GM12878 (cell line): ENCODE measurements around the gene TTF2. TPM values are rescaled to one million over a fixed set of nuclear protein-coding genes. Genes with fewer than 3 reads are reported as not detected.

ENCODE experiments used
- ATAC-seq: fragments of 200-7000 bp; cut with Tn5 transposase; 3 replicates; pipeline ENCODE4 v1.9.1; 2020; ENCODE audit warnings: mild to moderate bottlenecking, moderate library complexity
- BruUV-seq: library from RNA; stranded (reverse); fragments of 400-500 nt; replicated peaks from 2 replicates; lab custom pipeline; 2021; lab: Mats Ljungman, UMichigan
- CTCF ChIA-PET: fragments of 300-600 bp; sonication (Branson Sonifier 250); formaldehyde crosslinking; extraction: SDS; loops from one replicate; lab custom pipeline; 2021; ENCODE audit warnings: inconsistent platforms; lab: Yijun Ruan, JAX
- POLR2A ChIA-PET: fragments of 350-600 bp; formaldehyde crosslinking; extraction: SDS; loops from one replicate; lab custom pipeline; 2021; ENCODE audit warnings: inconsistent platforms; lab: Charles Lee
- RAD21 ChIA-PET: fragments of 300-600 bp; sonication (Branson Sonifier 250); formaldehyde crosslinking; loops from one replicate; lab custom pipeline; 2023; ENCODE audit warnings: antibody characterized with exemption; ENCODE audit not compliant: unreplicated experiment; lab: Charles Lee
- SMC1A ChIA-PET: fragments of 300-600 bp; sonication (Branson Sonifier 250); formaldehyde crosslinking; loops from one replicate; lab custom pipeline; 2023; ENCODE audit not compliant: unreplicated experiment, uncharacterized antibody; lab: Charles Lee
- DNase-seq: peaks from one replicate; pipeline ENCODE4 v3.0.0-alpha.2; 2011; ENCODE audit warnings: low read depth, low spot score
- FAIRE-seq: peaks from 3 replicates; lab custom pipeline; 2011; peaks lifted over from hg19 to GRCh38; lab: Jason Lieb, UNC
- H2AFZ ChIP-seq: 2 replicates; pipeline ENCODE4 v1.6.0; 2011; ENCODE audit warnings: low read depth, low read length, control low read depth; ENCODE audit not compliant: control insufficient read depth
- H3K27ac ChIP-seq: 2 replicates; pipeline ENCODE4 v1.5.1; 2011; ENCODE audit warnings: control low read depth; ENCODE audit not compliant: control insufficient read depth, insufficient read depth
- H3K27me3 ChIP-seq, 2 experiments: replicated peaks in 1 of 2; 2 replicates each; pipeline versions ENCODE4 v1.6.0 to v1.6.1; 2011; ENCODE audit warnings: low read length in 1 of 2; ENCODE audit not compliant: control insufficient read depth in 2 of 2, insufficient read depth in 2 of 2
- H3K36me3 ChIP-seq, 2 experiments: 2 replicates each; pipeline ENCODE4 v1.5.1; 2011; ENCODE audit warnings: low read length in 1 of 2; ENCODE audit not compliant: control insufficient read depth in 2 of 2, insufficient read depth in 2 of 2
- H3K4me1 ChIP-seq: 2 replicates; pipeline ENCODE4 v1.6.1; 2011; ENCODE audit warnings: mild to moderate bottlenecking, low read length, moderate library complexity, mixed read lengths; ENCODE audit not compliant: control insufficient read depth, insufficient read depth
- H3K4me2 ChIP-seq: 2 replicates; pipeline ENCODE4 v1.6.0; 2011; ENCODE audit warnings: control low read depth; ENCODE audit not compliant: control insufficient read depth, insufficient read depth
- H3K4me3 ChIP-seq: fragments of 200-600 bp; sonication (generic); 2 replicates; pipeline ENCODE4 v1.5.1; 2016
- H3K79me2 ChIP-seq: 2 replicates; pipeline ENCODE4 v1.6.0; 2011; ENCODE audit warnings: low read length; ENCODE audit not compliant: control insufficient read depth, insufficient read depth
- H3K9ac ChIP-seq: 2 replicates; pipeline ENCODE4 v1.8.0; 2011; ENCODE audit warnings: low read length, control low read depth, mixed read lengths; ENCODE audit not compliant: control insufficient read depth, insufficient read depth
- H3K9me3 ChIP-seq: replicated peaks from 3 replicates; pipeline ENCODE4 v1.5.1; 2011; ENCODE audit warnings: mild to moderate bottlenecking, low read length; ENCODE audit not compliant: control insufficient read depth, insufficient read depth
- H4K20me1 ChIP-seq: 2 replicates; pipeline ENCODE4 v1.6.0; 2011; ENCODE audit not compliant: control insufficient read depth, insufficient read depth
- BHLHE40 ChIP-seq, 2 experiments: fragments of 450-650 bp in 1 of 2; IDR thresholded peaks; 2 replicates each; pipeline ENCODE4 v1.6.1; 2011 to 2017; ENCODE audit warnings: low read depth in 2 of 2, borderline replicate concordance in 1 of 2, improper control_type of control experiment in 1 of 2, low read length in 1 of 2, mild to moderate bottlenecking in 1 of 2
- CHD4 ChIP-seq: fragments of 200-600 bp; sonication (generic); IDR thresholded peaks from 2 replicates; pipeline ENCODE4 v1.6.1; 2016; ENCODE audit warnings: mild to moderate bottlenecking
- FOS ChIP-seq: IDR thresholded peaks from 3 replicates; pipeline ENCODE4 v1.6.1; 2011; ENCODE audit warnings: borderline replicate concordance; ENCODE audit not compliant: insufficient read length; ENCODE audit errors: extremely low read depth
- HDAC6 ChIP-seq: fragments of 200-600 bp; sonication (generic); IDR thresholded peaks from one replicate; pipeline ENCODE4 v1.8.0; 2017; ENCODE audit warnings: antibody characterized with exemption; ENCODE audit not compliant: unreplicated experiment
- KAT2A ChIP-seq: conservative IDR thresholded peaks from 2 replicates; pipeline ENCODE4 v1.6.1; 2011; ENCODE audit warnings: low read depth, low read length; ENCODE audit not compliant: control insufficient read depth
- NFXL1 ChIP-seq: fragments of 450-650 bp; IDR thresholded peaks from 2 replicates; pipeline ENCODE4 v1.6.1; 2017; ENCODE audit warnings: antibody characterized with exemption, mild to moderate bottlenecking, borderline replicate concordance
- NR2C1 ChIP-seq: fragments of 450-650 bp; IDR thresholded peaks from 2 replicates; pipeline ENCODE4 v1.6.1; 2017; ENCODE audit warnings: antibody characterized with exemption, mild to moderate bottlenecking, moderate library complexity
- NR2C2 ChIP-seq: IDR thresholded peaks from 2 replicates; pipeline ENCODE4 v1.6.1; 2011; ENCODE audit warnings: borderline replicate concordance, low read depth; ENCODE audit not compliant: control insufficient read depth, insufficient read length
- POLR2A ChIP-seq: IDR thresholded peaks from 2 replicates; pipeline ENCODE4 v1.6.1; 2011; ENCODE audit warnings: low read depth, mild to moderate bottlenecking, low read length
- SIN3A ChIP-seq: IDR thresholded peaks from 2 replicates; pipeline ENCODE4 v1.6.1; 2012; ENCODE audit warnings: low read depth, low read length, improper control_type of control experiment
- SMC3 ChIP-seq: IDR thresholded peaks from 2 replicates; pipeline ENCODE4 v1.6.1; 2011; ENCODE audit warnings: low read length, improper control_type of control experiment, borderline replicate concordance
- TBL1XR1 ChIP-seq: IDR thresholded peaks from 2 replicates; pipeline ENCODE4 v1.6.1; 2012; ENCODE audit warnings: low read depth, low read length, improper control_type of control experiment
- ZBED1 ChIP-seq: IDR thresholded peaks from 2 replicates; pipeline ENCODE4 v1.6.1; 2016; ENCODE audit warnings: borderline replicate concordance
- ZNF207 ChIP-seq: fragments of 450-650 bp; IDR thresholded peaks from 2 replicates; pipeline ENCODE4 v1.6.1; 2014; ENCODE audit warnings: antibody characterized with exemption, mild to moderate bottlenecking, borderline replicate concordance
- ZNF622 ChIP-seq: fragments of 450-650 bp; IDR thresholded peaks from 2 replicates; pipeline ENCODE4 v1.6.1; 2017; ENCODE audit warnings: mild to moderate bottlenecking, inconsistent platforms
- WGBS: methylation state at CpG from one replicate; pipeline ENCODE4 v1.1.6; 2016; ENCODE audit warnings: low lambda C conversion rate; ENCODE audit not compliant: insufficient replicate concordance, insufficient coverage; ENCODE audit errors: missing lambda C conversion rate; 5-methylcytosine and 5-hydroxymethylcytosine counted together
- in situ Hi-C: fragments of 300-500 bp; cut with MboI; formaldehyde crosslinking; loops from 9 replicates; pipeline ENCODE4 v1.14.3; 2018; ENCODE audit warnings: mixed read lengths
- intact Hi-C: fragments of 100-400 bp; cut with micrococcal nuclease; formaldehyde crosslinking; loops from one replicate; pipeline ENCODE4 v1.14.2; 2022; ENCODE audit not compliant: unreplicated experiment
- polyA plus RNA-seq, 11 experiments: library from polyadenylated mRNA; depleted of rRNA in 4 of 11; unstranded in 6 of 11; stranded (reverse) in 5 of 11; fragments of >200 nt; fragmentation: Nextera tagmentation in 4 of 11; fragmentation: Illumina TruSeq in 1 of 11; extraction: Ambion mirVana in 4 of 11; extraction: Trizol in 1 of 11; gene quantifications; 1 replicate in 1 of 11; 2 replicates in 10 of 11; pipeline versions ENCODE4 v1.2.1 to v1.2.3, GENCODE V29; 2011 to 2016; ENCODE audit warnings: inconsistent platforms in 2 of 11, missing spikeins in 2 of 11, low read depth in 1 of 11
- total RNA-seq, 4 experiments: library from RNA; depleted of rRNA in 3 of 4; stranded (reverse); fragments of >200 nt in 3 of 4; fragmentation: Illumina TruSeq in 1 of 4; extraction: Trizol in 1 of 4; gene quantifications; 2 replicates each; pipeline versions ENCODE4 v1.2.1 to v1.2.3, GENCODE V29; 2013 to 2021
- TF ChIP-seq, protein P1 (sequence below): IDR thresholded peaks from 2 replicates; pipeline ENCODE4 v1.6.1; 2012; ENCODE audit warnings: low read length, inconsistent platforms
- TF ChIP-seq, protein P2 (sequence below): IDR thresholded peaks from 2 replicates; pipeline ENCODE4 v1.6.1; 2012; ENCODE audit warnings: low read depth, low read length, improper control_type of control experiment
- TF ChIP-seq, protein P3 (sequence below): fragments of 450-650 bp; IDR thresholded peaks from 2 replicates; pipeline ENCODE4 v1.6.1; 2017; ENCODE audit warnings: antibody characterized with exemption, mild to moderate bottlenecking, moderate library complexity

TTF2 gene
- total and polyA plus RNA-seq, 10 of the 15 experiments (the other 5 are each of a cell fraction or from before 2014, with no cell fraction given), result 17.7 to 134 (median 78.2) TPM

DNA sequence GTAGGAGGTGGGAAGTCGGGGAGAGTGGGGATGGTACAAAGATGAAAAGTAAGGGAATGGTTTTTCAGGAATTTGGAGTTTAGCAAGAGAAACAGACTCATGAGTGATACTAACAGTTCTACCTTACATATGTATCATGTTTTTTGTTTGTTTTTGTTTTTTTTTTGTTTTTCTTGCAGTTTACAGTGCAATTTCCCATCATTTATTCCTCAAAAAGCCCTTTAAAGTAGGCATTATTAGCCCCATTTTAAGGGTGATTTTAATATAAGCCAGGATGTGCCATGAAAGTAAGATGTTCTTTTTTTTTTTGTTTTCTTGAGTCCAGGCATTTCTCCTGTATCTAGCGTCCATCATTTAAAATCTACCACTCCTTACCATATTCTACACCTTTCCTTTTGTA, 75.2 kb downstream of the TTF2 start:
- intact Hi-C loops, result no loop called here
- ChIA-PET RAD21 (interaction anchor here (1.2 kb wide), 1 partner anchor 11 kb away, joined by 3 read pairs; no protein-coding TSS in a partner anchor), CTCF (interaction anchor here (0.6 kb wide), 1 partner anchor 623 kb away, joined by 3 read pairs; no protein-coding TSS in a partner anchor), SMC1A (interaction anchor here (0.7 kb wide), 1 partner anchor 279 kb away, joined by 3 read pairs; no protein-coding TSS in a partner anchor)
- H3K36me3 ChIP-seq, result no peaks in the 10 kb centered on the region
- BruUV-seq, result no TSS peak
- DNase-seq (no peak), FAIRE-seq (no peak)
- H3K4me2 ChIP-seq, result no peak overlapping the region
- no peaks in the 10 kb centered on the region for H3K4me1 ChIP-seq
- H3K27me3 ChIP-seq, result 0 out of 4 replicates have a peak, but pooled peaks cover 0 to 2% of the 10 kb centered on the region in 2 experiments
- WGBS, result 23% methylated on average over 2 of the region's 2 CpGs
- H3K4me3 ChIP-seq, result no peak overlapping the region
- no peaks in the 10 kb centered on the region for H3K79me2 ChIP-seq
- no peak overlapping the region for H3K27ac ChIP-seq
- no peak overlapping the region for H2AFZ ChIP-seq
- TF ChIP-seq POLR2A, result no peak
- TF ChIP-seq, protein P1, sequence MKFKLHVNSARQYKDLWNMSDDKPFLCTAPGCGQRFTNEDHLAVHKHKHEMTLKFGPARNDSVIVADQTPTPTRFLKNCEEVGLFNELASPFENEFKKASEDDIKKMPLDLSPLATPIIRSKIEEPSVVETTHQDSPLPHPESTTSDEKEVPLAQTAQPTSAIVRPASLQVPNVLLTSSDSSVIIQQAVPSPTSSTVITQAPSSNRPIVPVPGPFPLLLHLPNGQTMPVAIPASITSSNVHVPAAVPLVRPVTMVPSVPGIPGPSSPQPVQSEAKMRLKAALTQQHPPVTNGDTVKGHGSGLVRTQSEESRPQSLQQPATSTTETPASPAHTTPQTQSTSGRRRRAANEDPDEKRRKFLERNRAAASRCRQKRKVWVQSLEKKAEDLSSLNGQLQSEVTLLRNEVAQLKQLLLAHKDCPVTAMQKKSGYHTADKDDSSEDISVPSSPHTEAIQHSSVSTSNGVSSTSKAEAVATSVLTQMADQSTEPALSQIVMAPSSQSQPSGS, result no peak
- no peak for TF ChIP-seq SIN3A
- no peak for TF ChIP-seq SMC3
- no peak for TF ChIP-seq ZBED1
- no peak for TF ChIP-seq BHLHE40 (IDR thresholded peaks at IDR 0.05; ENCODE audit: borderline replicate concordance in 1 of 2, low read depth in 2 of 2, low read length in 1 of 2)
- TF ChIP-seq, protein P2, sequence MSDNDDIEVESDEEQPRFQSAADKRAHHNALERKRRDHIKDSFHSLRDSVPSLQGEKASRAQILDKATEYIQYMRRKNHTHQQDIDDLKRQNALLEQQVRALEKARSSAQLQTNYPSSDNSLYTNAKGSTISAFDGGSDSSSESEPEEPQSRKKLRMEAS, result no peak
- no peak for TF ChIP-seq FOS
- TF ChIP-seq NR2C2, result no peak
- no peak for TF ChIP-seq KAT2A
- TF ChIP-seq TBL1XR1, result no peak
- TF ChIP-seq ZNF207, result no peak
- TF ChIP-seq ZNF622, result no peak
- TF ChIP-seq CHD4, result no peak
- no peak for TF ChIP-seq NR2C1
- TF ChIP-seq NFXL1, result no peak
- TF ChIP-seq, protein P3, sequence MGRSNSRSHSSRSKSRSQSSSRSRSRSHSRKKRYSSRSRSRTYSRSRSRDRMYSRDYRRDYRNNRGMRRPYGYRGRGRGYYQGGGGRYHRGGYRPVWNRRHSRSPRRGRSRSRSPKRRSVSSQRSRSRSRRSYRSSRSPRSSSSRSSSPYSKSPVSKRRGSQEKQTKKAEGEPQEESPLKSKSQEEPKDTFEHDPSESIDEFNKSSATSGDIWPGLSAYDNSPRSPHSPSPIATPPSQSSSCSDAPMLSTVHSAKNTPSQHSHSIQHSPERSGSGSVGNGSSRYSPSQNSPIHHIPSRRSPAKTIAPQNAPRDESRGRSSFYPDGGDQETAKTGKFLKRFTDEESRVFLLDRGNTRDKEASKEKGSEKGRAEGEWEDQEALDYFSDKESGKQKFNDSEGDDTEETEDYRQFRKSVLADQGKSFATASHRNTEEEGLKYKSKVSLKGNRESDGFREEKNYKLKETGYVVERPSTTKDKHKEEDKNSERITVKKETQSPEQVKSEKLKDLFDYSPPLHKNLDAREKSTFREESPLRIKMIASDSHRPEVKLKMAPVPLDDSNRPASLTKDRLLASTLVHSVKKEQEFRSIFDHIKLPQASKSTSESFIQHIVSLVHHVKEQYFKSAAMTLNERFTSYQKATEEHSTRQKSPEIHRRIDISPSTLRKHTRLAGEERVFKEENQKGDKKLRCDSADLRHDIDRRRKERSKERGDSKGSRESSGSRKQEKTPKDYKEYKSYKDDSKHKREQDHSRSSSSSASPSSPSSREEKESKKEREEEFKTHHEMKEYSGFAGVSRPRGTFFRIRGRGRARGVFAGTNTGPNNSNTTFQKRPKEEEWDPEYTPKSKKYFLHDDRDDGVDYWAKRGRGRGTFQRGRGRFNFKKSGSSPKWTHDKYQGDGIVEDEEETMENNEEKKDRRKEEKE, result no peak
- no peak for TF ChIP-seq HDAC6
- TF ChIP-seq, all 136 proteins: peak for 0
- in situ Hi-C loops, result no loop called here
- POLR2A ChIA-PET, result no interaction called here
- Histone ChIP-seq H3K9me3 (no peaks in the 10 kb centered on the region), H3K9ac (no peak overlapping the region), H4K20me1 (no peaks in the 10 kb centered on the region)
- no peak for ATAC-seq
